HG03159 (cell line): ENCODE measurements around the gene TTN.
A peak's percentile ranks its signal among the peaks of the same experiment; 100 is the strongest.

Experiments
- ATAC-seq: cut with Tn5 transposase; IDR thresholded peaks from one replicate; pipeline ENCODE4 v1.9.1; 2021; ENCODE audit warnings: mild to moderate bottlenecking, moderate library complexity; ENCODE audit not compliant: unreplicated experiment

Gene TTN

GRCh38 chr2:178807227-178808008 lies at the start of gene TTN:
TTN (minus strand) TSS chr2:178807423; CDS start chr2:178804642, 2,781 bp downstream.
- ATAC-seq: no peak

GRCh38 chr2:178855151-178855550 lies 47.9 kb upstream of the TTN start:
- ATAC-seq: no peak

- ATAC-seq: no peak
Observed at GRCh38 chr2:178848335-178848734, 41.1 kb upstream of the TTN start.

- no peak for ATAC-seq
Observed at GRCh38 chr2:178846458-178846802, 39.2 kb upstream of the TTN start.

- no peak for ATAC-seq
Observed at GRCh38 chr2:178845566-178846457, 38.6 kb upstream of the TTN start.

- no peak for ATAC-seq
Observed at GRCh38 chr2:178844701-178845100, 37.5 kb upstream of the TTN start.

- ATAC-seq: no peak
Observed at GRCh38 chr2:178844269-178844668, 37.0 kb upstream of the TTN start.

GRCh38 chr2:178843697-178844096 lies 36.5 kb upstream of the TTN start:
- ATAC-seq: no peak

GRCh38 chr2:178836807-178837206 lies 29.6 kb upstream of the TTN start:
- ATAC-seq: no peak

- no peak for ATAC-seq
Observed at GRCh38 chr2:178834086-178834485, 26.9 kb upstream of the TTN start.

GRCh38 chr2:178833382-178833781 lies 26.2 kb upstream of the TTN start:
- no peak for ATAC-seq

- no peak for ATAC-seq
Observed at GRCh38 chr2:178830451-178830850, 23.2 kb upstream of the TTN start.

- ATAC-seq: no peak
Observed at GRCh38 chr2:178829981-178830380, 22.8 kb upstream of the TTN start.

GRCh38 chr2:178829299-178829960 lies 22.2 kb upstream of the TTN start:
- no peak for ATAC-seq

- no peak for ATAC-seq
Observed at GRCh38 chr2:178828486-178828881, 21.3 kb upstream of the TTN start.

- ATAC-seq: no peak
Observed at GRCh38 chr2:178827739-178828485, 20.7 kb upstream of the TTN start.

GRCh38 chr2:178827111-178827510 lies 19.9 kb upstream of the TTN start:
- ATAC-seq: no peak

- ATAC-seq: no peak
Observed at GRCh38 chr2:178825183-178825582, 18.0 kb upstream of the TTN start.

GRCh38 chr2:178824181-178824580 lies 17.0 kb upstream of the TTN start:
- no peak for ATAC-seq

GRCh38 chr2:178819992-178820391 lies 12.8 kb upstream of the TTN start:
- ATAC-seq: peak; percentile 90
